A549 (cell line): ENCODE measurements around the gene FAM20C. TPM values are rescaled to one million over a fixed set of nuclear protein-coding genes. Genes with fewer than 3 reads are reported as not detected.

Source experiments
- ATAC-seq, 2 experiments: fragments of 200-7000 bp in 1 of 2; fragments of >200 bp in 1 of 2; cut with Nextera tagmentation in 1 of 2; cut with Tn5 transposase in 1 of 2; 3 replicates each; pipeline versions ENCODE4 v1.8.0 to v1.9.1; 2018 to 2020; ENCODE audit warnings: mild to moderate bottlenecking in 1 of 2, moderate library complexity in 1 of 2
- CTCF ChIA-PET: fragments of 300-600 bp; sonication (Branson Sonifier 250); formaldehyde crosslinking; extraction: SDS; loops from one replicate; lab custom pipeline; 2021; ENCODE audit warnings: antibody characterized with exemption, inconsistent platforms; lab: Yijun Ruan, JAX
- POLR2A ChIA-PET: fragments of 350-600 bp; formaldehyde crosslinking; extraction: SDS; loops from one replicate; lab custom pipeline; 2021; ENCODE audit warnings: antibody characterized with exemption, inconsistent platforms; lab: Yijun Ruan, JAX
- DNase-seq, 2 experiments: peaks; one replicate each; pipeline versions ENCODE4 v3.0.0 to v3.0.0-alpha.2; 2011 to 2016; ENCODE audit warnings: low read depth in 1 of 2, low spot score in 1 of 2
- FAIRE-seq: peaks from 2 replicates; lab custom pipeline; 2011; peaks lifted over from hg19 to GRCh38; lab: Jason Lieb, UNC
- H3K27ac ChIP-seq, 2 experiments: fragments of >200 bp; sonication (Bioruptor Twin); formaldehyde crosslinking; 3 replicates each; pipeline ENCODE4 v1.5.1; 2016 to 2017
- H3K4me1 ChIP-seq: fragments of >200 bp; sonication (Bioruptor Twin); formaldehyde crosslinking; 3 replicates; pipeline ENCODE4 v1.6.1; 2016
- H3K4me2 ChIP-seq: fragments of >200 bp; sonication (Bioruptor Twin); formaldehyde crosslinking; 3 replicates; pipeline ENCODE4 v1.6.1; 2016
- H3K4me3 ChIP-seq: fragments of >200 bp; sonication (Bioruptor Twin); formaldehyde crosslinking; 3 replicates; pipeline ENCODE4 v1.5.1; 2016
- H3K9me3 ChIP-seq: fragments of >200 bp; sonication (Bioruptor Twin); formaldehyde crosslinking; 3 replicates; pipeline ENCODE4 v1.6.1; 2016
- BCL3 ChIP-seq: fragments of >200 bp; sonication (Bioruptor Twin); formaldehyde crosslinking; IDR thresholded peaks from 3 replicates; pipeline ENCODE4 v1.6.1; 2016
- BHLHE40 ChIP-seq: IDR thresholded peaks from 2 replicates; pipeline ENCODE4 v1.6.1; 2012; ENCODE audit warnings: low read depth, low read length, inconsistent platforms
- CBX2 ChIP-seq: fragments of 200-600 bp; sonication (generic); IDR thresholded peaks from 2 replicates; pipeline ENCODE4 v1.6.1; 2016; ENCODE audit warnings: low read depth, mild to moderate bottlenecking, borderline replicate concordance
- CHD2 ChIP-seq: fragments of 150-350 bp; IDR thresholded peaks from 2 replicates; pipeline ENCODE4 v1.6.1; 2014; ENCODE audit warnings: low read length; ENCODE audit not compliant: partially characterized antibody
- CHD4 ChIP-seq: fragments of 200-600 bp; sonication (generic); IDR thresholded peaks from 2 replicates; pipeline ENCODE4 v1.6.1; 2016; ENCODE audit warnings: antibody characterized with exemption, mild to moderate bottlenecking, borderline replicate concordance
- E2F6 ChIP-seq: IDR thresholded peaks from 2 replicates; pipeline ENCODE4 v1.6.1; 2012; ENCODE audit warnings: low read depth, borderline replicate concordance
- FOSL2 ChIP-seq, 2 experiments: fragments of 450-650 bp in 1 of 2; fragments of >200 bp in 1 of 2; sonication (Bioruptor Twin) in 1 of 2; formaldehyde crosslinking; IDR thresholded peaks; 2 replicates each; pipeline versions ENCODE4 v1.5.0 to v1.6.1; 2016 to 2020; ENCODE audit warnings: mild to moderate bottlenecking in 1 of 2, moderate library complexity in 1 of 2
- FOXS1 ChIP-seq: fragments of 250-450 bp; sonication (Bioruptor Pico); IDR thresholded peaks from 2 replicates; pipeline ENCODE4 v1.5.0; 2020; ENCODE audit warnings: mild to moderate bottlenecking, moderate library complexity
- HEYL ChIP-seq: fragments of 250-450 bp; sonication (Bioruptor Pico); IDR thresholded peaks from 2 replicates; pipeline ENCODE4 v1.8.0; 2021; ENCODE audit warnings: mild to moderate bottlenecking, moderate library complexity
- HOXB5 ChIP-seq: fragments of 250-450 bp; sonication (Bioruptor Pico); IDR thresholded peaks from 2 replicates; pipeline ENCODE4 v1.5.0; 2020; ENCODE audit warnings: mild to moderate bottlenecking, moderate library complexity
- JUN ChIP-seq, 2 experiments: fragments of >200 bp; sonication (Bioruptor Twin); formaldehyde crosslinking; IDR thresholded peaks; 2 replicates in 1 of 2; 3 replicates in 1 of 2; pipeline ENCODE4 v1.6.1; 2016 to 2017
- JUNB ChIP-seq: fragments of >200 bp; sonication (Bioruptor Twin); formaldehyde crosslinking; IDR thresholded peaks from 2 replicates; pipeline ENCODE4 v1.6.1; 2016
- KDM1A ChIP-seq: fragments of 200-600 bp; sonication (generic); IDR thresholded peaks from 2 replicates; pipeline ENCODE4 v1.6.1; 2016; ENCODE audit warnings: low read depth, mild to moderate bottlenecking
- KDM5A ChIP-seq: fragments of 200-600 bp; sonication (generic); IDR thresholded peaks from 2 replicates; pipeline ENCODE4 v1.6.1; 2016; ENCODE audit warnings: antibody characterized with exemption, mild to moderate bottlenecking
- MAFK ChIP-seq: fragments of 450-650 bp; IDR thresholded peaks from 2 replicates; pipeline ENCODE4 v1.6.1; 2014; ENCODE audit not compliant: partially characterized antibody
- MYC ChIP-seq: IDR thresholded peaks from 2 replicates; pipeline ENCODE4 v1.6.1; 2012; ENCODE audit warnings: mild to moderate bottlenecking, inconsistent platforms, low read length, improper control_type of control experiment, borderline replicate concordance
- NR3C1 ChIP-seq: fragments of >200 bp; sonication (Bioruptor Twin); formaldehyde crosslinking; IDR thresholded peaks from 3 replicates; pipeline ENCODE4 v1.6.1; 2017
- POLR2AphosphoS2 ChIP-seq: conservative IDR thresholded peaks from 2 replicates; pipeline ENCODE4 v1.6.1; 2012; ENCODE audit warnings: low read length, improper control_type of control experiment, inconsistent platforms
- RAD21 ChIP-seq, 2 experiments: fragments of >200 bp in 1 of 2; sonication (Bioruptor Twin) in 1 of 2; formaldehyde crosslinking in 1 of 2; IDR thresholded peaks in 1 of 2; conservative IDR thresholded peaks in 1 of 2; 2 replicates in 1 of 2; 3 replicates in 1 of 2; pipeline ENCODE4 v1.6.1; 2012 to 2018; ENCODE audit warnings: inconsistent platforms in 1 of 2
- RCOR1 ChIP-seq: fragments of 150-350 bp; IDR thresholded peaks from 2 replicates; pipeline ENCODE4 v1.6.1; 2014; ENCODE audit warnings: antibody characterized with exemption, low read length, low read depth
- RNF2 ChIP-seq: fragments of 200-600 bp; sonication (generic); IDR thresholded peaks from 2 replicates; pipeline ENCODE4 v1.6.1; 2016; ENCODE audit warnings: low read depth, mild to moderate bottlenecking, antibody characterized with exemption, moderate library complexity, borderline replicate concordance
- SREBF2 ChIP-seq: fragments of 450-650 bp; IDR thresholded peaks from 2 replicates; pipeline ENCODE4 v1.6.1; 2014; ENCODE audit warnings: mild to moderate bottlenecking, moderate library complexity
- TFCP2L1 ChIP-seq: fragments of 250-450 bp; sonication (Bioruptor Pico); IDR thresholded peaks from 2 replicates; pipeline ENCODE4 v1.5.0; 2021; ENCODE audit warnings: mild to moderate bottlenecking
- ZSCAN20 ChIP-seq: fragments of 250-450 bp; sonication (Bioruptor Pico); IDR thresholded peaks from 2 replicates; pipeline ENCODE4 v1.8.0; 2022; ENCODE audit warnings: mild to moderate bottlenecking, moderate library complexity
- WGBS: methylation state at CpG from one replicate; pipeline ENCODE4 v1.1.6; 2017; ENCODE audit errors: missing lambda C conversion rate; 5-methylcytosine and 5-hydroxymethylcytosine counted together
- polyA plus RNA-seq, 4 experiments: library from polyadenylated mRNA; depleted of rRNA in 3 of 4; stranded (reverse); fragments of >200 nt; fragmentation: RNase III in 1 of 4; extraction: RNeasy Plus Mini Kit Qiagen cat#74134 plus additional on column Dnase treatment in 1 of 4; gene quantifications; 2 replicates in 3 of 4; 3 replicates in 1 of 4; pipeline ENCODE4 v1.2.3, GENCODE V29; 2011 to 2017
- TF ChIP-seq, protein P1 (sequence below): fragments of 250-450 bp; sonication (Bioruptor Pico); IDR thresholded peaks from 2 replicates; pipeline ENCODE4 v1.5.0; 2021; ENCODE audit warnings: mild to moderate bottlenecking, moderate library complexity, borderline replicate concordance
- TF ChIP-seq, protein P2 (sequence below): fragments of 200-600 bp; sonication (generic); IDR thresholded peaks from 2 replicates; pipeline ENCODE4 v1.6.1; 2016; ENCODE audit warnings: antibody characterized with exemption, mild to moderate bottlenecking, moderate library complexity

Gene FAM20C
- polyA plus RNA-seq, 2 of the 4 experiments (the other 2 are of a cell fraction): 5.6 to 20.3 TPM

DNA sequence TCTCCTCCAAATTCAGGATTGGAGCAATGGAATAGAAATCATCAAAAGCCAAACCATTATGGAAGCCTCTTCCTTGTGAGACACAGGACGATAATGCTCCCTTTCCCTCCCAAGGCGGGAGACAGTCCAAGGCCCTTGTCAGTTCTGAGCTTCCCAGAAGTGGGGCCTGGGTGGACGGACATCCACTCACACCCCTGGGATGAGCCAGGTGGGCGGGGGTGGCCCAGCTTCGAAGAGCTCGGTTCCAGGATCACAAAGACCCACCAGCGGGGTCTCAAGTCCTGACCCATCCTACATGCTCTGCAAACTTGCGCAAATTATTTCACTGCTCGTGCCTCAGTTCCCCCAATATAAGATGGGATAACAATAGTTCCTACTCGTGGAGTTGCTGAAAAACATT lies 87.5 kb downstream of the FAM20C start:
- peaks cover 30% of the 10 kb centered on the region for H3K9me3 ChIP-seq
- CTCF ChIA-PET: interaction anchor here (1.0 kb wide), 1 partner anchor 10 kb away, joined by 4 read pairs; the partner anchor contains the start of gene FOXL3
- FAIRE-seq: no peak
- no peak overlapping the region for H3K27ac ChIP-seq
- H3K4me2 ChIP-seq: no peak overlapping the region
- no peaks in the 10 kb centered on the region for H3K4me1 ChIP-seq
- no peak for DNase-seq
- no peak for ATAC-seq
- TF ChIP-seq HEYL (no peak), SREBF2 (no peak), NR3C1 (no peak), BCL3 (no peak), CBX2 (no peak), JUN (IDR thresholded peaks at IDR 0.05) (no peak), POLR2AphosphoS2 (no peak), BHLHE40 (no peak), CHD2 (no peak), MAFK (no peak), ZSCAN20 (CRISPR knock-in tag) (no peak), CHD4 (no peak), E2F6 (no peak)
- TF ChIP-seq, protein P1, sequence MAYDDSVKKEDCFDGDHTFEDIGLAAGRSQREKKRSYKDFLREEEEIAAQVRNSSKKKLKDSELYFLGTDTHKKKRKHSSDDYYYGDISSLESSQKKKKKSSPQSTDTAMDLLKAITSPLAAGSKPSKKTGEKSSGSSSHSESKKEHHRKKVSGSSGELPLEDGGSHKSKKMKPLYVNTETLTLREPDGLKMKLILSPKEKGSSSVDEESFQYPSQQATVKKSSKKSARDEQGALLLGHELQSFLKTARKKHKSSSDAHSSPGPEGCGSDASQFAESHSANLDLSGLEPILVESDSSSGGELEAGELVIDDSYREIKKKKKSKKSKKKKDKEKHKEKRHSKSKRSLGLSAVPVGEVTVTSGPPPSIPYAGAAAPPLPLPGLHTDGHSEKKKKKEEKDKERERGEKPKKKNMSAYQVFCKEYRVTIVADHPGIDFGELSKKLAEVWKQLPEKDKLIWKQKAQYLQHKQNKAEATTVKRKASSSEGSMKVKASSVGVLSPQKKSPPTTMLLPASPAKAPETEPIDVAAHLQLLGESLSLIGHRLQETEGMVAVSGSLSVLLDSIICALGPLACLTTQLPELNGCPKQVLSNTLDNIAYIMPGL (CRISPR knock-in tag): no peak
- TF ChIP-seq, protein P2, sequence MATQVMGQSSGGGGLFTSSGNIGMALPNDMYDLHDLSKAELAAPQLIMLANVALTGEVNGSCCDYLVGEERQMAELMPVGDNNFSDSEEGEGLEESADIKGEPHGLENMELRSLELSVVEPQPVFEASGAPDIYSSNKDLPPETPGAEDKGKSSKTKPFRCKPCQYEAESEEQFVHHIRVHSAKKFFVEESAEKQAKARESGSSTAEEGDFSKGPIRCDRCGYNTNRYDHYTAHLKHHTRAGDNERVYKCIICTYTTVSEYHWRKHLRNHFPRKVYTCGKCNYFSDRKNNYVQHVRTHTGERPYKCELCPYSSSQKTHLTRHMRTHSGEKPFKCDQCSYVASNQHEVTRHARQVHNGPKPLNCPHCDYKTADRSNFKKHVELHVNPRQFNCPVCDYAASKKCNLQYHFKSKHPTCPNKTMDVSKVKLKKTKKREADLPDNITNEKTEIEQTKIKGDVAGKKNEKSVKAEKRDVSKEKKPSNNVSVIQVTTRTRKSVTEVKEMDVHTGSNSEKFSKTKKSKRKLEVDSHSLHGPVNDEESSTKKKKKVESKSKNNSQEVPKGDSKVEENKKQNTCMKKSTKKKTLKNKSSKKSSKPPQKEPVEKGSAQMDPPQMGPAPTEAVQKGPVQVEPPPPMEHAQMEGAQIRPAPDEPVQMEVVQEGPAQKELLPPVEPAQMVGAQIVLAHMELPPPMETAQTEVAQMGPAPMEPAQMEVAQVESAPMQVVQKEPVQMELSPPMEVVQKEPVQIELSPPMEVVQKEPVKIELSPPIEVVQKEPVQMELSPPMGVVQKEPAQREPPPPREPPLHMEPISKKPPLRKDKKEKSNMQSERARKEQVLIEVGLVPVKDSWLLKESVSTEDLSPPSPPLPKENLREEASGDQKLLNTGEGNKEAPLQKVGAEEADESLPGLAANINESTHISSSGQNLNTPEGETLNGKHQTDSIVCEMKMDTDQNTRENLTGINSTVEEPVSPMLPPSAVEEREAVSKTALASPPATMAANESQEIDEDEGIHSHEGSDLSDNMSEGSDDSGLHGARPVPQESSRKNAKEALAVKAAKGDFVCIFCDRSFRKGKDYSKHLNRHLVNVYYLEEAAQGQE: no peak
- WGBS: 25% methylated on average over 10 of the region's 10 CpGs
- POLR2A ChIA-PET: no interaction called here
- H3K4me3 ChIP-seq: no peak overlapping the region

DNA sequence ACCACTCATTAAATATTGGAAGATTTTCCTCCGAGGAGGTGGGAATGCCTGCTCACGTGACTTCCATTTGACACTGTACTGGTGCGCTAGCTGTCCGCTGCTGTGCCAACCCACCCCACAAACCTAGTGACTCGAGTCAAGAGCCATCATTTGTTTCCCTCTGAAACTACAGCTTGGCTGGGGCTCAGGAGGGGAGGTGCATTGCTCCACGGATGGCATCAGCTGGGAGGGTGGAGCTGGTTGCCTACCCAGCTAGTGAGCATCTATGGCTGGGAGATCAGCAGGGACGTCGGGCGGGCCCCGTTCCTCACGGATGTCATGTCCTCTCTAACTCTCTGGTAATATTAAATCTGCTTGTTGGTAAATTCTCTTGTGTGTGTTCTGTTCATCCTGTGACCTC lies 88.1 kb downstream of the FAM20C start:
- ChIA-PET CTCF (interaction anchor here (1.0 kb wide), 1 partner anchor 9 kb away, joined by 4 read pairs; the partner anchor contains the start of gene FOXL3), POLR2A (no interaction called here)
- Histone ChIP-seq H3K4me1 (no peaks in the 10 kb centered on the region), H3K9me3 (peaks cover 23% of the 10 kb centered on the region), H3K4me3 (no peak overlapping the region), H3K27ac (no peak overlapping the region), H3K4me2 (no peak overlapping the region)
- DNase-seq (no peak), FAIRE-seq (no peak), ATAC-seq (no peak)
- TF ChIP-seq FOSL2 (IDR thresholded peaks at IDR 0.05) (no peak), FOSL2 (CRISPR knock-in tag; IDR thresholded peaks at IDR 0.05) (no peak), TFCP2L1 (CRISPR knock-in tag) (no peak), KDM5A (no peak), MYC (no peak), RAD21 (conservative IDR thresholded peaks at IDR 0.05 in 1 of 2, IDR thresholded peaks at IDR 0.05 in 1 of 2) (no peak), RNF2 (no peak), KDM1A (no peak), HOXB5 (CRISPR knock-in tag) (no peak), JUNB (no peak), RCOR1 (no peak), FOXS1 (CRISPR knock-in tag) (no peak)
- 55% methylated on average over 11 of the region's 11 CpGs for WGBS
